GM21423 (cell line): Measurements from ENCODE around the gene PCGF5.
"Not testable (repeated sequence)": the region's sequence is repeated elsewhere in the genome, so short reads cannot be mapped to it uniquely, and the experiment has no call there.

Source experiments
- ATAC-seq: cut with Tn5 transposase; IDR thresholded peaks from one replicate; pipeline ENCODE4 v1.9.1; 2021; ENCODE audit warnings: mild to moderate bottlenecking, moderate library complexity; ENCODE audit not compliant: unreplicated experiment

Gene PCGF5

GRCh38 chr10:91271886-91272285 lies 51.4 kb downstream of the PCGF5 start:
- no peak for ATAC-seq

DNA sequence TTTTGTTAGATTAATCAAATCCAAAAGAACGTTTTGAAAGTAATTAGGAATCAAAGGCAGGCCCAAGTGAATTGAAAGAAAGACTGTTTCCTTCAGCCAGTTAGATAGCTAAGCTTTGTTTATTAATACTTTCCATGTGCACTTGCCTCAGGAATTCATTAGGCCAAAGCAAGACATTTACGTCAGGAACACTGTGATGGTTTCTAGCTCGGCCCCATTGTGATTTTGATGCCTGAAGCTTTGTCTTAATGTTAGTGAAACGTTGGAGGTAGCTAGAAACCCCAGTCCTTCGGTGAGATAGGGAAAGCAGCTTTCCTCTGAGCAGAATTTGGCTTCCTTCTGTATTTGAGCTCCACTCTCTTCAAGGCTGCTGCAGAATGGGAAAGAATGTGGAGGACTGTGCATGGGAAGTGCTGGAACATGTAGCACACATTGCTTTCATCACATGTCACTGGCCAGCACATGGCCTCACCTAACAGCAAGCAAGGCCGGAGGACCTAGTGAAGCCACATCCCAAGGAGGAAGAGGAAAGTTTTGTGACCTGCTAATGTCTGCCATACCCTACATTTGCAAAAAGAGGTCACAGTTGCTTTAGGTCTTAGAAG lies 64.1 kb downstream of the PCGF5 start:
- no peak for ATAC-seq

- ATAC-seq = no peak
These were observed 66.1 kb downstream of the PCGF5 start for GRCh38 chr10:91286572-91286971.

GRCh38 chr10:91287276-91287675 lies 66.8 kb downstream of the PCGF5 start:
- no peak for ATAC-seq

- no peak for ATAC-seq
These were observed 67.4 kb downstream of the PCGF5 start for GRCh38 chr10:91287912-91288311.

DNA sequence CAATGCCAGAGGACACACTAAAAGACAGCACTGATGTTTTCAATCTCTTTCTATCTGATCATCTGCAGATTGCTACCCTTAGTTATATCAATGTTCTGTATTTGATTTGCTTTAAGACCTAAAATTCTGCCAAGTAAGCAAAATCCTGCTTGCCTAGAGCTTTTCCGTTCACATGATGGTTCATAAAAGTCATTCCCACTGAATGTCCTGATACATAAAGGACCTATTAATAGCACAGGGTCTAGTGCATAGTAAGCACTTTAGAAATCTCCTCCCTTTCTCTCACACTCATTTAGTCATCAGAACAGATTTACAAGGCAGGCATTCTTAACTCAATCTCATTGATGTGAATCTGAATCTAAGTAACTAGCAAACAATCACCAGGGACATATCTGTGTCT lies 68.8 kb downstream of the PCGF5 start:
- ATAC-seq = no peak

DNA sequence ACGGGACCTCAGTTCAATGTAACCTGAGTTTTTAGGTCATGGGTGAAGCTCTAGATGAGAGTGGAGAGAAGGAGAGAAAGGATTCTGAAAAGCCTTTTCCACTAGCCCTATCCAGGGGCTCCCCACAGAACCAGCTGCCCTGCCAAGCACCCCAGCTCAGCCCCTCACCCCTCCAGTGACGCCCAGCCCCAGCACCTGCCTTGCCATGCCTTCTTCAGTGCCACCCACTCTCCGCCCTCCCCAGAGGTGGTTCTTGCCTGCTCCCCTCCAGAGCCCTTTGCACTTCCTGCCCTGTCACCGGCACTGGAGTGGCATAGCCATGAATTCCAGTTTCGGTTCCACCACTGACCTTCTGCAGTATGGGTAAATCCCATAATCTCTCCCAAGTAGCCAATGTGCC lies 70.1 kb downstream of the PCGF5 start:
- ATAC-seq = no peak

DNA sequence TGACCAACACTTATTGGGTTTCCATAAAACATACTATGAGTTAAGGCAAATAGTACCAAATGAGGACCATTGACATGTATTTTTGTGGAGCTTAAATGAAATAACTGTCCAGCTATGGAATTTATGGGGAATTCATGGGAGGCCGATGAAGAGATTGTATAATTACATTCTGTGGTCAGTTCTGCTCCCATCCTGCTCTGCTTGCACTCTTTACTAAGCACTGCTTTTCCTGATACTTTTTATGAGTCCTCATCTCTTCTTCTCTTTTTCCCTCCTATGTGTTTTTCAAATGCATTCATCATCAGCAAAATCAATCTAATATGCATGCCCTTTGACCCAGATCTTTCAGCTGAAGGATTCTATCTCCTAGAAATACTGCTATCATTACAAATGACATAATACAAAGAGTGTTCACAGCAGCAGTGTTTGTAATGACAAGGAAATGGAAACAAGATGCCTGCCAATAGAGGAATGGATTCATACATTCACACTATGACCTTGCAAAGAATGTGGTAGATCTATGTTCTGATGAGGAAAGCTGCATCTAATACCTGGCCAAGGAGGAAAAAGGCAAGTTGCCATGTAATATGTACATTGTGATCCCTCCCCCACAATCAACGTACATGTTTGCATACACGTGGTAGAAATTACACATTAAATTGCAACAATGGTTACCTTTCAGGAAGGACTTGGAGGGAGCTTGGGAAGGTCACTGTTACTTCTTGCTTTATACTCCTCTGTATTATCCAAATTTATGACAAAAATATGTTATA lies 73.9 kb downstream of the PCGF5 start:
- ATAC-seq = no peak

- no peak for ATAC-seq
These were observed 74.9 kb downstream of the PCGF5 start for GRCh38 chr10:91295346-91295745.

DNA sequence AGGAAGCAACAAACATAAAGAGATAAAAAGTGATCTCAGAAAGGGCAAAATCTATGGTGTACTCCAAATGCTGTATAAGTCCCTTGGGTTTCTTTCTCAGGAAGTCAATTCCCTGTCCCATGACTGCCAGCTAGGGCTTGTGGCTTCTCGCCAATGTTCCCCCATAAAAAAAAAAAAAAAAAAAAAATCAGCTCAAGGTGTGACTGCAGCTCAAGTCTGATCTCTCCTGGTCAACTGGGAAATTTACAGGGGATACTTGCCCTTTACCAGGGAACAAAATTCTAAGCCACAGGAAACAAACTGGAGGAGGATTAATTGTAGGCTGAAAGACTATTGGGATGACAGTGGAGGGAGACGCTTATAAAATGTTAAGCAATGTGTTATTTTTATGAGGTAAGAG lies 76.0 kb downstream of the PCGF5 start:
- ATAC-seq = no peak

DNA sequence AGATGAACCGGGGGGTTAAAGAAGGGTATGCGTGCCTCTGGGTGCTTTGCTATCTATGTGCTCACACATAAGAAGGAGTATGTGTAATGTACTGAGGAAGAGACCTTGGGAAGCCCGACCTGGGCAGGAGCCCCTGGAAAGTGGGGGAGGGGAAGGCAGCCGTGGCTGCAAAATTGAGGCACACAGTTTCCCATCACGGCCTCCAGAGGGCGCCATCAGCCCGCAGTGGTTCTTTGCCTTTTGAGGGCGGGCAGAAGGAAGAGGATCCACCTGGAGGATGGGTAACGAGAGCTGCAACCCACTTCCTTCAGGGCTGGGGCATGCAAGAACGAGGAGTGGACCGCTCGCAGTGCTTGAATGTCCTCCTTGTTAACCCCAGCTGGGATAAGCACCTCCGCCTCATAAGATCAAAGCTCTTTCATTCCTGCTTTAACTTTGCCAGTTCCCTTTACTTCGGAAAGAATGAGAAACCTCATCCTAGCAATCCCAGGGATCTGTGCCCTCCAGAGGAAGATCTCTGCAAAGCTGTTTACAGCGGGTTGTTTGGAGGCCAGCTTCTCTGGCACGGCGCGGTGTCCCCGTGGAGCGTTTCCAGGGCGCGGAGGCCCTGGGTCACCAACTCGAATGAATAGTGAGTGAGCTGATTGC lies 77.9 kb downstream of the PCGF5 start:
- ATAC-seq = peak; percentile 94

DNA sequence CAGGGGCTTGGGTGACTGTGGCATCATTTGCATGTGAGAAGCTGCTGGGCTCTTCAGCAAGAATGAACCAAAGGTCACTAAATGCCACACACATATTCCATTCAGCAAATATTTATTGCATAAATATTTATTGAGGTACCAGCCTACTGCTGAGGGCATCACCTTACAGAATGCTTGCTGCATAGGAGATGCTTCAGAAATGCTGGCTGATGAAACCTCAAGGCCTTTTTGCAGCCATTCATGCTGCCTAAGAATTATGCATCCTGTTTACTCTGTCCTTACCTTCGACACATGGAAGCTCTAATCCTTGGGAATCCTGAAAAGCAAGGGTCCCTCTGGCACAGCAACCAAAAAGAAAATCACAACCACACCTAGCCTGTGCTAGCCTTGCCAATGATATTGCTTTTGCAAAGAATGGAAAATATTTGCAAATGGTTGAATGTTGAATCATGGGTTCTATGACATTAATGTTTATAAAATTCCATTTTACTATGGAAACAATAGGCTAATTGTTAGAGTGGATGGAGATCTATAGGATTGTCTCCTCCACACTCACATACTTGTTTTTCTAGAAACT lies 79.6 kb downstream of the PCGF5 start:
- ATAC-seq = no peak

DNA sequence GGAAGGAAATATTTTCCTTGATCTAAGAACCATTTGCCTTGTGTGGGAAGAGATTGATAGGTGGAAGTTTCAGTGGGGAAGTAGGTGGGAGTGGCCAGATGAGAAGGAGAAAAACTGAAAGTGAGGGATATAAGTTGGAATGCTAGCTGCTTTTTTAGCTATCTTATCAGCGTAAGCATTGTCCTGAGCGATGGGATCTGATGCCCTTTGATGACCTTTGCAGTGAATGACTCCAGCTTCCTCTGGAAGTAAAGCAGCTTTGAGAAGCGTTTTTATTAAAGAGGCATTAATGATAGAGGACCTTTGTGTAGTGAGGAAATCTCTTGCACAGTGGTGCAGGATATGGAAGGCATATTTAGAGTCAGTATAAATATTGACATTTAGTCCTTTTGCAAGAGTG lies 82.5 kb downstream of the PCGF5 start:
- not testable (repeated sequence) for ATAC-seq

DNA sequence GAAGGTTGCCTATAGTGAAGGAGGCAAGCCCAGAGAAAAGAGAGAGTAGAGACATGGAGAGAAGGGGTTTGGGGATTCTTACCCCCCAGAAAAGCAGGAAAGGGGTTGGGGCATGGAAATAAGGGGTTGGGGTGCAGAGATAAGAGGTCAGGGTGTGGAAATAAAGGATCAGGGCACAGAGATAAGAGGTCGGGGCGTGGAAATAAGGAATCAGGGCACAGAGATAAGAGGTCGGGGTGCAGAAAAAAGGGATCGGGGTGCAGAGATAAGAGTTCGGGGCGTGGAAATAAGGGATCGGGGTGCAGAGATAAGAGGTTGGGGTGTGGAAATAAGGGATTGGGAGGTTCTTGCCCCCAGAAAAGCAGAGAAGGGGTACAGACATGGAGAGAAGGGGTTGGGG lies 85.5 kb downstream of the PCGF5 start:
- not testable (repeated sequence) for ATAC-seq

GRCh38 chr10:91307489-91307888 lies 87.0 kb downstream of the PCGF5 start:
- no peak for ATAC-seq

GRCh38 chr10:91309711-91310110 lies 89.2 kb downstream of the PCGF5 start:
- ATAC-seq = no peak

DNA sequence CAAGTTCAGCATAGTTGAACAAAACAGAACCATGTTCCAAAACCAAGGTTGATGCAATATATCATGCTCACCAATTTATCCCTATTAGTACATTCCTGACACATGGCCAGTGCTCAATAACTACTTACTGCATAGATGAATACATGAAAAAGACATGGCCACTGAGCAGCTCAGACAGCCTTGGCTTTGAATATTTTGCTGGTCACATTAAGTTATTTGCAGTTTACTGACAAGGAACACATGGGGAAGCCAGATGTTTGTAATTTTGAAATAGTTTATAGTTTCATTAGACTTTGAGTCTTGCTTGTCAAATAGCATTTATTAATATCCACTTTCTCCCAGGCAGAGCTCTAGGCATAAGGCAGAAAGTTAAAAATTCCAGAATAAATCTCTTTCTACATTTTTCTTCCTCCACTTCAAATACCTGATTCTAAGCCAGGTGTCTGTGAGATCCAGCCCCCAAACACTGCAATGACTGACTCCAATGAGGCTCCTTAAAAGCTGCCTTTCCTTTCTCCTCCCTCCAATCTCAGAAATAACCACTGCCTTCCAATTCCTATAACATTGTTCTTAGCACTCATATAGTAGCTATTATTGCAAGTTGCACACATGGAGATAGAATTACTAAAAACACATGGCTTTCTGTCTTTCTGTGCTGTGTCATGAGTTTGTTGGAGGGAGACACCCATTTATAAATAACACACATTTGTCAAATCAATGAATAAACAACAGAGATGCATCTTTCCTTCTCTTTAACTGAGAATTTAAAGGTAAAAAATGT lies 91.3 kb downstream of the PCGF5 start:
- ATAC-seq = no peak

DNA sequence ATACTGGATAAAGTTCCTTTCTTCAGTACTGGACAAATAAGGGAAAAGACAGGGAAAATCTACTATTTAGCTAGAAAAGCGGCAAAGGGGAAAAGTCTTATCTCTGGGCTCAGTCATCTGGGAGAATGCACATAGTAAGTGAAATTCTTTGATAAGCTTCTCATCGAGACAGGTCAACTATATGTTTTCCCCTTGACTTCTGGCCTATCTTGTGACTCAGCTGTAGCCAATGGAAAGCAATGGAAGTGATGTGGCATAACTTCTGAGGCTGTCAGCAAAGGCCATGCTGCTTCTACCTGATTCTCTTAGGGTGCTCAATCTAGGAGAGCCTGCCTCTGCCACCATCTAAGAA lies 91.9 kb downstream of the PCGF5 start:
- ATAC-seq = no peak

GRCh38 chr10:91313796-91314485 lies 93.5 kb downstream of the PCGF5 start:
- no peak for ATAC-seq

GRCh38 chr10:91316486-91316885 lies 96.0 kb downstream of the PCGF5 start:
- no peak for ATAC-seq

- ATAC-seq = no peak
These were observed 97.1 kb downstream of the PCGF5 start for GRCh38 chr10:91317541-91317940.
